ENCODE results near the gene COL4A5. TPM values are rescaled to one million over a fixed set of nuclear protein-coding genes. Genes with fewer than 3 reads are reported as not detected.

The COL4A5 gene
- total RNA-seq, 3 donors from 2014 or later (not counting 1 experiment from before 2014, with no cell fraction given): not detected

GRCh38 chrX:108699368-108699767 lies 259.7 kb downstream of the COL4A5 start:
- 22% methylated on average over 1 of the region's 1 CpG for whole genome bisulfite sequencing (ENCODE audit: insufficient coverage)
- no peak overlapping the region for H3K4me3 ChIP-seq (ENCODE audit: low read length)
- H3K4me1 Mint-ChIP-seq: no peaks in the 10 kb centered on the region
- no peaks in the 10 kb centered on the region for H3K36me3 ChIP-seq (ENCODE audit: control insufficient read depth, insufficient read depth, low read length)
- intact Hi-C loops (cut with micrococcal nuclease): no loop called here
- H3K4me1 ChIP-seq (ENCODE audit: control insufficient read depth, insufficient read depth, low read length): no peaks in the 10 kb centered on the region
- no peaks in the 10 kb centered on the region for H3K36me3 Mint-ChIP-seq
- H3K9me3 Mint-ChIP-seq: no peaks in the 10 kb centered on the region
- H3K27me3 Mint-ChIP-seq (ENCODE audit: low read depth in 2 of 2): no peaks in the 10 kb centered on the region
- ATAC-seq (no peak), DNase-seq (no peak)
- H3K27me3 ChIP-seq (ENCODE audit: control insufficient read depth, insufficient read depth, low read length): no peaks in the 10 kb centered on the region
- H3K27ac ChIP-seq (ENCODE audit: low read length): no peak overlapping the region
- no peak for TF ChIP-seq CTCF (IDR thresholded peaks at IDR 0.05)
- H3K4me3 Mint-ChIP-seq: no peak overlapping the region
- no peaks in the 10 kb centered on the region for H3K9me3 ChIP-seq (ENCODE audit: control insufficient read depth, insufficient read depth, low read length)
- H3K27ac Mint-ChIP-seq: no peak overlapping the region

- Histone ChIP-seq H3K4me3 (ENCODE audit: low read length) (no peak overlapping the region), H3K27me3 (ENCODE audit: control insufficient read depth, insufficient read depth, low read length) (no peaks in the 10 kb centered on the region), H3K36me3 (ENCODE audit: control insufficient read depth, insufficient read depth, low read length) (no peaks in the 10 kb centered on the region), H3K9me3 (ENCODE audit: control insufficient read depth, insufficient read depth, low read length) (no peaks in the 10 kb centered on the region), H3K4me1 (ENCODE audit: control insufficient read depth, insufficient read depth, low read length) (no peaks in the 10 kb centered on the region), H3K27ac (ENCODE audit: low read length) (no peak overlapping the region)
- no peak for TF ChIP-seq CTCF (IDR thresholded peaks at IDR 0.05)
- no peak overlapping the region for H3K27ac Mint-ChIP-seq
- H3K4me3 Mint-ChIP-seq: no peak overlapping the region
- H3K27me3 Mint-ChIP-seq (ENCODE audit: low read depth in 2 of 2): no peaks in the 10 kb centered on the region
- ATAC-seq: no peak
- DNase-seq: no peak
- 69% methylated on average over 2 of the region's 2 CpGs for WGBS (ENCODE audit: insufficient coverage)
- H3K9me3 Mint-ChIP-seq: no peaks in the 10 kb centered on the region
- no peaks in the 10 kb centered on the region for H3K4me1 Mint-ChIP-seq
- intact Hi-C loops (cut with micrococcal nuclease): no loop called here
- H3K36me3 Mint-ChIP-seq: no peaks in the 10 kb centered on the region
Observed at GRCh38 chrX:108701633-108702032, 262.0 kb downstream of the COL4A5 start.

GRCh38 chrX:108702530-108702929 lies 262.9 kb downstream of the COL4A5 start:
- WGBS (ENCODE audit: insufficient coverage): no CpG with 5 or more reads among the region's 1 CpG

More at GRCh38 chrX:108702530-108702929, 262.9 kb downstream of the COL4A5 start:
- H3K36me3 Mint-ChIP-seq: no peaks in the 10 kb centered on the region
- Histone ChIP-seq H3K27me3 (ENCODE audit: control insufficient read depth, insufficient read depth, low read length) (no peaks in the 10 kb centered on the region), H3K9me3 (ENCODE audit: control insufficient read depth, insufficient read depth, low read length) (no peaks in the 10 kb centered on the region), H3K36me3 (ENCODE audit: control insufficient read depth, insufficient read depth, low read length) (no peaks in the 10 kb centered on the region), H3K4me3 (ENCODE audit: low read length) (no peak overlapping the region), H3K4me1 (ENCODE audit: control insufficient read depth, insufficient read depth, low read length) (no peaks in the 10 kb centered on the region), H3K27ac (ENCODE audit: low read length) (no peak overlapping the region)
- ATAC-seq: no peak
- no peak overlapping the region for H3K4me3 Mint-ChIP-seq
- intact Hi-C loops (cut with micrococcal nuclease): no loop called here
- H3K27ac Mint-ChIP-seq: no peak overlapping the region
- DNase-seq: no peak
- H3K9me3 Mint-ChIP-seq: no peaks in the 10 kb centered on the region
- H3K27me3 Mint-ChIP-seq (ENCODE audit: low read depth in 2 of 2): no peaks in the 10 kb centered on the region
- H3K4me1 Mint-ChIP-seq: no peaks in the 10 kb centered on the region
- TF ChIP-seq CTCF (IDR thresholded peaks at IDR 0.05): no peak

Measured in natural killer cell (primary cell).